Kidney epithelial cell (primary cell): ENCODE results near the gene PALLD. TPM values are rescaled to one million over a fixed set of nuclear protein-coding genes. Genes with fewer than 3 reads are reported as not detected.

Experiments used
- DNase-seq: peaks from one replicate; pipeline ENCODE4 v3.0.0-alpha.2; 2010; ENCODE audit warnings: low read depth
- H3K27me3 ChIP-seq: 2 replicates; pipeline ENCODE4 v1.6.0; 2011; ENCODE audit warnings: low read length; ENCODE audit not compliant: control insufficient read depth, insufficient read depth
- H3K36me3 ChIP-seq: 2 replicates; pipeline ENCODE4 v1.5.1; 2011; ENCODE audit warnings: low read length; ENCODE audit not compliant: control insufficient read depth, insufficient read depth
- H3K4me3 ChIP-seq: 2 replicates; pipeline ENCODE4 v1.5.1; 2011; ENCODE audit warnings: low read depth, mild to moderate bottlenecking, control low read depth, low read length
- CTCF ChIP-seq: IDR thresholded peaks from 2 replicates; pipeline ENCODE4 v1.5.1; 2011; ENCODE audit warnings: mild to moderate bottlenecking, moderate library complexity, low read length, control low read depth, inconsistent platforms; ENCODE audit not compliant: insufficient read depth, poor library complexity, severe bottlenecking
- total RNA-seq: library from RNA; depleted of rRNA; stranded (reverse); fragments of >200 nt; gene quantifications from 2 replicates; pipeline ENCODE4 v1.2.3, GENCODE V29; 2015

PALLD gene
- total RNA-seq, 1 donor from 2014 or later = 77.4 TPM

DNA sequence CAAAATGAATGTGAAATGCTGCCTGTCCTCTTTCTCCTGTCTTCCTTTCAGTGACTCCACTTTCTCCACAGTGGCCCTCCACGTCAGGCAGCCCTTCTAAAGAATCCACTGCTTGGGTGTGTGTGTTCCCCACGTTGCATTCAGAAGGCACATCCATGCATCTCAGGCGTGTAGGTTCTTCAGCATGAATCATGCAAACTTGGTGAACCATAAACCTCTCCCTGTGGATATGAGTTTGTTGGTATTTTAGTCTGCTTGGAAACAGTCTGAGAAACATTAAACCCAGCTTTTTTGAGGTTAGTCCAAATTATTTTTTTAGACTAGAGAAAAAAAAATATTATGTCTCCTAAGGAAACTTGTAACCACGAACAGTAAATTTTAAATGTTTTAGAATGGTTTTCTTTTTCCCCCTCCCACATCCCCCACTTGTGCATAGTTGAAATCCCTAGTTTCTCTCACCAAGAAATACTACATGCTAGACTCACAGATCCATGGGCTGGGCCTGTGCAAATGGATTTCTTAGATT is 261.6 kb downstream of the PALLD start:
- Histone ChIP-seq H3K27me3 (no peaks in the 10 kb centered on the region), H3K36me3 (no peaks in the 10 kb centered on the region), H3K4me3 (no peak overlapping the region)
- TF ChIP-seq CTCF = no peak
- DNase-seq = peak; percentile 96

GRCh38 chr4:168759321-168759720 is 262.5 kb downstream of the PALLD start:
- Histone ChIP-seq H3K36me3 (no peaks in the 10 kb centered on the region), H3K4me3 (no peak overlapping the region), H3K27me3 (no peaks in the 10 kb centered on the region)
- TF ChIP-seq CTCF = no peak
- DNase-seq = no peak

- Histone ChIP-seq H3K27me3 (no peaks in the 10 kb centered on the region), H3K36me3 (no peaks in the 10 kb centered on the region), H3K4me3 (no peak overlapping the region)
- DNase-seq = no peak
- no peak for TF ChIP-seq CTCF
Observed at GRCh38 chr4:168759959-168760527, 263.2 kb downstream of the PALLD start.

GRCh38 chr4:168761066-168761465 is 264.2 kb downstream of the PALLD start:
- H3K4me3 ChIP-seq = no peak overlapping the region
- no peak for DNase-seq
- H3K27me3 ChIP-seq = no peaks in the 10 kb centered on the region
- no peaks in the 10 kb centered on the region for H3K36me3 ChIP-seq
- no peak for TF ChIP-seq CTCF

DNA sequence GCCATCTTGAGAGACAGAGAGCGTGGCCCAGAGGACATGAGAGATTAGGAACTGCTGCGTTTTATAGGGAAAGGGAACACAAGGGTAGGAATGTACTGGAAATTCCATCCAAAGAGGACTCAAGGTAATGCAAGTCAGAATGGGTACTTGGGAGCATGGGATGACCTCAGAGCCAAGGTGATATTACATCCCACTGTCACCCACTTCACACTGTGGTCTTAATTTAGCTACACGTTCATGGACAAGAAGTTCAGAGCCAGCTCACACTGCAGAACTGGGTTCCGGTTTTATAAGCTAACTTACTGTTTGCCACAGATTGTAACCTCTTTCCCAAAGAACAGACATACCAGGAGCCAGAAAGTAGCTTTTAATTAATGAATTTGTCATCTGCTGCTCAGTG is 268.5 kb downstream of the PALLD start:
- no peaks in the 10 kb centered on the region for H3K36me3 ChIP-seq
- no peak for DNase-seq
- no peak for TF ChIP-seq CTCF
- H3K27me3 ChIP-seq = no peaks in the 10 kb centered on the region
- no peak overlapping the region for H3K4me3 ChIP-seq

DNA sequence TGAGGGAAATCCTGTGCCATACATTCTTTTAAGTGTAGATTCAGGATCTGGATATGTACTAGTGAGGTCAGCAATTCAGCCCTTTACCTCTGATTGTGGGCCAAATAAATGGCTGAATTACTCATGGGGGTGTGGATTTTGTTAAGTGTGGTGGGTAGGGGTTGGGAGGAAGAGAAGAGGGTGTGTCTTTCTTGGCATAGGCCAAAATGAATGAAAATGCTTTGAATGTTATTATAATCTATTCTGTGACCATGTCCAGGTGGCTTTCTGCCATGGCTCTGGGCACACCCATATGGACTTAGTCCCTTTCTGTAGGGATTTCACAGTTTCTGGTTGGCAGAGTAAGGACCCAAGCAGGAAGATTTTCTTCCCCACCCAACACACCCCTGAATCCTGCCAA is 268.9 kb downstream of the PALLD start:
- DNase-seq = no peak
- H3K27me3 ChIP-seq = no peaks in the 10 kb centered on the region
- no peaks in the 10 kb centered on the region for H3K36me3 ChIP-seq
- no peak for TF ChIP-seq CTCF
- H3K4me3 ChIP-seq = no peak overlapping the region
